Upper lobe of left lung (tissue), 4 donors: ENCODE measurements around the gene WLS.
"Not testable (repeated sequence)": the region's sequence is repeated elsewhere in the genome, so short reads cannot be mapped to it uniquely, and the experiment has no call there.

Source experiments
- POLR2A ChIP-seq, 4 donors: fragments of 450-650 bp; IDR thresholded peaks; one replicate each; pipeline ENCODE4 v1.5.1; 2016 to 2017; ENCODE audit warnings: antibody characterized with exemption in 4 of 4, mild to moderate bottlenecking in 2 of 4
- POLR2AphosphoS5 ChIP-seq, 2 donors: sonication (generic); formaldehyde crosslinking; IDR thresholded peaks; one replicate each; pipeline ENCODE4 v1.5.1; 2017; ENCODE audit warnings: antibody characterized with exemption in 2 of 2
- TF ChIP-seq, protein P1 (sequence below), 6 experiments: fragments of 450-650 bp in 4 of 6; fragments of 200-600 bp in 2 of 6; sonication (generic) in 2 of 6; IDR thresholded peaks; one replicate each; pipeline ENCODE4 v1.5.1; 2016 to 2019; ENCODE audit warnings: antibody characterized with exemption in 6 of 6

DNA sequence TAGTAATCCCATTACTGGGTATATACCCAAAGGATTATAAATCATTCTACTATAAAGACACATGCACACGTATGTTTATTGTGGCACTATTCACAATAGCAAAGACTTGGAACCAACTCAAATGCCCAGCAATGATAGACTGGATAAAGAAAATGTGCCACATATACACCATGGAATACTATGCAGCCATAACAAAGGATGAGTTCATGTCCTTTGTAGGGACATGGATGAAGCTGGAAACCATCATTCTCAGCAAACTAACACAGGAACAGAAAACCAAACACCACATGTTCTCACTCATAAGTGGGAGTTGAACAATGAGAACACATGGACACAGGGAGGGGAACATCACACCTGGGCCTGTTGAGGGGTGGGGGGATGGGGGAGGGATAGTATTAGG, 60.5 kb downstream of the WLS start:
- TF ChIP-seq POLR2AphosphoS5, POLR2A (IDR thresholded peaks at IDR 0.05): not testable (repeated sequence)
- TF ChIP-seq, protein P1, sequence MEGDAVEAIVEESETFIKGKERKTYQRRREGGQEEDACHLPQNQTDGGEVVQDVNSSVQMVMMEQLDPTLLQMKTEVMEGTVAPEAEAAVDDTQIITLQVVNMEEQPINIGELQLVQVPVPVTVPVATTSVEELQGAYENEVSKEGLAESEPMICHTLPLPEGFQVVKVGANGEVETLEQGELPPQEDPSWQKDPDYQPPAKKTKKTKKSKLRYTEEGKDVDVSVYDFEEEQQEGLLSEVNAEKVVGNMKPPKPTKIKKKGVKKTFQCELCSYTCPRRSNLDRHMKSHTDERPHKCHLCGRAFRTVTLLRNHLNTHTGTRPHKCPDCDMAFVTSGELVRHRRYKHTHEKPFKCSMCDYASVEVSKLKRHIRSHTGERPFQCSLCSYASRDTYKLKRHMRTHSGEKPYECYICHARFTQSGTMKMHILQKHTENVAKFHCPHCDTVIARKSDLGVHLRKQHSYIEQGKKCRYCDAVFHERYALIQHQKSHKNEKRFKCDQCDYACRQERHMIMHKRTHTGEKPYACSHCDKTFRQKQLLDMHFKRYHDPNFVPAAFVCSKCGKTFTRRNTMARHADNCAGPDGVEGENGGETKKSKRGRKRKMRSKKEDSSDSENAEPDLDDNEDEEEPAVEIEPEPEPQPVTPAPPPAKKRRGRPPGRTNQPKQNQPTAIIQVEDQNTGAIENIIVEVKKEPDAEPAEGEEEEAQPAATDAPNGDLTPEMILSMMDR (IDR thresholded peaks at IDR 0.05) = not testable (repeated sequence)
